ENCODE results near the gene TIMP3.

TIMP3 gene

DNA sequence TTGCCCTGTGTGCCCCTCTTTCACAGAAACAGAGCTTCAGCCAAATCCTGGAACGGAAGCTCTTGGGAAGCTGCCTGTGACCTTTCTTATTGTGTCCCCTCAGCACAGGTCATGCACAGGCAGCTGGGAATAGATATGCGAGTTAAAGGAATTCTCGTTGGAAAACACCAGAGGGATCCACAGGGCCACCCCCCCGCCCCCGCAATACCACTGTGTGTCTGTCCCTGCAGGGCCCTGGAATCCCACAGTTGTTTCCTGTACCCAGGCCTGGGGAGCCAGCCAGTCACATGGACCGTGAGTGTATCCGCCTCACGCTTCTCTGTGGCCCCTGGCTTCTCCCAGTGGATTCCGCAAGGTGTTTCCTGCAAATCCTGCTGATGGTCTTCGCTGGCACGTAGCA lies 29.0 kb downstream of the TIMP3 start:
- no peak for DNase-seq (ENCODE audit: low read depth)

DNA sequence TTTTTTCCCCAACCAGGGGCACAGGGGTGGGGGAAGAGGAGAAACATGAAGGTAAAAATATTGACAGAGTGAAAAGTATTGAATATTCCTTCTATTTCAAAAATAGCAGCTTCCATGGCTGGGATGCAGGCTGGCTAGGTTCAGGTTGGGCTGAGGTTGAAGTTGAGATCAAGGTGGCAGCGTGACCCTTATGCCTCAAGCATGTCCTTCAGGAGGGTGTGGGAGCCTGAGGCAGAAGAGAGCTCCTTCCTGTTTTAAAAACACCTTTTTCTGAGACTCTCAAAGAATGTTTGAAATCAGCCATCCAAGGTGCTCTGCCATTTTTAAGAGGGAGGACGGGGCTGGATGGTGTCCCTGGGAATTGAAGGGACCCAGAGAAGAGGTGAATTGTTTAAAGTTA lies 29.5 kb downstream of the TIMP3 start:
- no peak for DNase-seq (ENCODE audit: low read depth)

DNA sequence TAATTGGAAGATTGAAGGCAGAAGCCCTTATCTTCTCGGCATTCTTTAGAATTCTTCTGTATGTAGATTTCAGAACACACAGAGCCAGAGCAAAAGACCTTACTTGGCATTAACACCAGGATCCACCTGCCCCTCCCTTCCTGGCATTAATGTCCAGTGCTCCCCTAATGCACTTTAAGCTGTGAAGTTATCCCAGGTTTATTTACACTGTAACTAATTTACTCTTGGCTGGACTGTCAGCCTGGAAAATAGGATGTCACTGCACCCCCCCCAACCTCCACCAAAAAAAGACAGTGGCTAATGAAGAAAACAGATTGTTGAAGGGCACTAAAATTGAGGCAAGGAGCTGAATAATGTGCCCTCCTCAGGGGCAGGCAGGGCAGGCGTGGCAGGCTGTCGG lies 30.1 kb downstream of the TIMP3 start:
- DNase-seq (ENCODE audit: low read depth) = no peak

DNA sequence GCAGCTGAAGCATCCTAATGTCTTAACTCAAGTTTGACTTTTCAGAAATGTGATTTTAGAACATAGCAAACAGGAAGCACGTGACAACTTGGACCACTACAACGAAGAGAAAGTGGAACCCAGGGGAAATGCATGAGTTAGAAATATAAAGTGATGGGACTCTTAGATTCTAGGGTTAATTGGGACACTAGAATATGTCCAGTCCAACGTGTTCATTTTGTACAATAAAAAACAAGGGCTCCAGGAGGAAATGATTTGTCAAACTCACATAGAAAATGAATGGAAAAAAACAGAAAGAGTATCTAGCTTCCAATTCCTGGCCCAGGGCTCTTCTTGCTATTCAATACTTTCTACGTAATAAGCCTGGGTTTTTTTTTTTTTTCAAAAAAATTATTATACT lies 30.7 kb downstream of the TIMP3 start:
- no peak for DNase-seq (ENCODE audit: low read depth)

DNA sequence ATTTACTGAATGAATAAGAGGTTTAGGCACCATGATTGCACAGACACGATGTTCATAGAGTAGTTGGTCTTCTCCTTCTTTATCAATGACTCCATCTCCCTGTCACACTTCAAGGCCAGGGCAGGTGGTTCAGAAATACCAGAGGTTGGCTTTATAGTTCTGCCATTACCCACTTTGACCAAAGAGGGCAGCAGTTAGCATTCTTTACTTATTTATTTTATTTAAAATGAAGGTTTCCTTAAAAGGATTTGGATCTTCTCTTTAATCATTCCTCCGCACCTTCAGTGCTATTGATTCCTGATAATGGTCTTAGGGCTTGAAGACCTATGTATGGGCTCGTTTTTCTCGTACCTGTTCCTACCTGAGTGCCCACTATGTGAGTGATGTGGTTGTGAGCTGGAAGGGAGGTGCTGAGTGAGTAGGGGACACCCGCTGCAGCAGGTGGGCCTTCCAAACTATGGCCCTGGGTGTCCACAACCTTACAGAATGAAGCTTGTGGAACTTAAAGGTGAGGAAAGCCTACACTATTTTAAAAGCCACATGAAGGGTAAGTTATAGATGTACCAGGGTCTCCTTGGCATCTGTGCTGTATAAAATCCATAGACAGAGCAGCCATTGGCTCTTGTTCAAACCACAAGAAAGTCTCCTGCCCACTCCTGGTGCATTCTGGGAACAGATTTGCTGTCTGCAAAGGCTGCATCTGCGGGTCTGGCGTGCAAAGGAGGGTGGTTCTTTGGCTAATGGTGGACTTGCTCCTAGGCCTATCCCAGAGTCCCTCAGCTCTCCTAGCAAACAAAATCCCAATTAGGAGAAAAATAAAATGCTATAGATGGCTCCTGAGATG lies 35.0 kb downstream of the TIMP3 start:
- DNase-seq (ENCODE audit: low read depth) = no peak

DNA sequence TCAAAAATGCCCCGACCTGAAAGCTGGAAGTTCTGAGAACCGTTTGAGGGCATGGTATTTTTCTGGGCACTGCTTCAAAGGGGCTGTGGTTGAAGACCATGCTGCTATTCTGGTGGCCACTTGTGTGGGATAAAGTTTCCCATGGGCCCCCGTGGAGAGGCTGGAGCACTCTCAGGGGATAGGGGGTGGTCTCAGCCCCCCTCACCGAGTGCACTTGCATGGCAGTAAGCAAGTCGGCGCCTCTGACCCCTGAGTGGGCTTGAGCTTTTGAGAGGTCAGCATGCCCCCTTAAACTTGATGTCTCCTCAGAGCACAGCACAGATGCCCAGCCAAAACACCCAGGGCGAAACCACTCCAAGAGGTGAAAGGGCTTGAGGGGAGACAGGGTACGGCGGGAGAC lies 35.6 kb downstream of the TIMP3 start:
- no peak for DNase-seq (ENCODE audit: low read depth)

DNA sequence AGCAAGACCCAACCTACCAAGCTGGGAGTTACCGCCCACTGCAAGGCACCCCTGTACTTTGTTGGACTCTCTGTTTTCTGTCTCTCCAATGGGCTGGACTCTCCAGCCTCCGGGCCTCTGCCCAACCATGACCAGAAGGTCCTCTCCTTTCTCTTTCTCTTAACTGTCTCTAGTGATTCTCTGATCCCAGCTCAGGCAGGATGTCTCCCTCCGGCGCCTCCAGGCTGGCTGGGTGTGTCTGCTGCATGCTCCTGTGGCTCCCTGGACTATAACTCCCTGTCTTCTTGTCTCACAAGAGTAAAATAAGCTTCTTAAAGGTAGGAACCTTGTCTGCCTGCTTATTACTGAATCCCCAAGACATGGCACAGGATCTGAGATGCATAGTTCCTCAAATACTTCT lies 36.3 kb downstream of the TIMP3 start:
- no peak for DNase-seq (ENCODE audit: low read depth)

DNA sequence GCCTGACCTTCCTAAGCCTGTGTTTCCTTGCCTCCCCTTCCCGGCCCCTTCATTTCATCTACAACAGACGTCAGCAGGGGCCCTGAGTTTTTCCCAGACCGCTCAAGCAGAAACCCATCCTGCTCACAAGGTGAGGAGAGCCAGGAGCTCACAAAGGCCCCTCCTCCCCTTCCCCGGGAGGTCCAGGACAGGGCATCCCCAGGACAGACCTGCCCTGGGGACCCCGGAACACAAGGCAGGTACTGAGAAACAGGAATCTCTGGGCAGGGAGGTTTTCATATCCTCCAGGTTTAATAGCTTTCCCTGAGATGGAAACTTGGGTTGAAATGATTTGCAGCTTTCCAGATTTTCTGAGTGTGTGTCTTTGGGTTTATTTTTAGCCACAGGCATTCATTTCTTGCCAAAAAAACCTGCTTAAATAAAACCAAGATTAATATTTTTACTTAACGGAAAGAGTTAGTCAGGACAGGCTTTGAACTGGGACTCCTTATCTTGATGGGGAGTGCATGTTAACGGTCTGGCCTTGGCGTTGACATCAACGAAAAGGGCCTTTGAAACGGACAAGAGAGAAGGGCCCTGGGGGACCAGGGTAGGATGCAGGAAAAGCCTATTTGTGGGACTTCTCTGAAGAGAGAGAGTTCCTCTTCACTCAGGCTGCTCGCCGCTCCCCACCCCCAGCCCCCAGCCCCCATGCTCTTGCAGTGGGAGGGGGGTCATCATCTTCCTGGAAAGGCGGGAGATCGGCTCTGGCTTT lies 38.5 kb downstream of the TIMP3 start:
- DNase-seq (ENCODE audit: low read depth) = no peak

DNA sequence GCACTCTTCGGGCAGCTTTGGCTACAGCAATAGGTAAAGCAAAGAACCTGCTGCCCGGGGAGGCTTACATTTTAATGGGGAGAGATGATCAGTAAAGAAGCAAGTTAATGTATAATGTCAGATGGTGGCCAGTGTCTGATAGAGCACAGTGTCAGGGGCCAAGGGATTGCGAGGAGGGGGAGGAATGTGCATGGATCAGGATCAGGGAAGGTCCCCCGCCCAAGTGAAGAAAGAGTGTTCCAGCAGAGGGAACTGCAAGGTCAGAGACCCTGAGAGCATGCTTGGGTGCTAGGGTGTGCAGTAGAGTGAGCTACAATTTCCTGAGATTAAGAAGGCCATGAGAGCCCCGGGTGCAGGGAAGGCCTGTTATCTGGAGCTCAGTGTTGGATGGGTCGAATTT lies 39.7 kb downstream of the TIMP3 start:
- DNase-seq (ENCODE audit: low read depth) = no peak

DNA sequence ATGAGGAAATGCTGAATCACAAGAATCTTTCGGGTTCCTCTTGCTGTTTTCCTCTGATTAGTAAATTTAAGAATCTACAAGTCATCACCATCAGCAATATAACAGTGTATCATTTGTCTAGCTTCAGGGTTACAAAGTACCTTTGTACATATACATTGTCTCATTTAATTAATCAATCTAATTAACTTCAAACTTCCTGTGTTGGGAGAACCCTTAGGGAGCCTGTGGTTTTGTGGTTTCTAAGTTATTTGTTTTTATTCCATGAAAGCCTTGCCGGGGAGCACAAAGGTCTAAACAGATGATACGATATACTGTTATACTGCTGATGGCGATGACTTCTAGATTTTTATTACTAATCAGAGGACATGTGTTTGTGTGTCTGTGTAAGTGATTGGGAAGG lies 41.0 kb downstream of the TIMP3 start:
- no peak for DNase-seq (ENCODE audit: low read depth)

DNA sequence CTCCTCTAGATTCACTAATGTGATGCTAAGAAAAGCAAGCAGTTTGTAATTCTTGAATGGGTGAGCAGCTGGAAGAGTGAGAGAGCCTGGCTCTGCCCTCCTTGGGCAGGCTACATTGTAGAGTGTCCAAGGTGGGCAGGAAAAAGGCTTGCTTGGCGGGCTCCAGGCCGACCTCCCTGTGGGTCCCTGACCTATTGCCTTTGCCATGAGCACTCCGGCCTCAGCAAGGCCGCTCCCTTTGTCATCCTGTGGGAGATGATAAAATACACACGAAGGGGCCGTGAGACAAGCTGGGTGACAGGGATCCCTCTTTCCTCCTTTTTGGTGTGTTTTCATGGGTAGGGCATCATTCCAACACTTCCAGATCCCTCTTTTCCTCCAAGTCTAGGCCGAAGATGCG lies 41.8 kb downstream of the TIMP3 start:
- DNase-seq (ENCODE audit: low read depth) = no peak

DNA sequence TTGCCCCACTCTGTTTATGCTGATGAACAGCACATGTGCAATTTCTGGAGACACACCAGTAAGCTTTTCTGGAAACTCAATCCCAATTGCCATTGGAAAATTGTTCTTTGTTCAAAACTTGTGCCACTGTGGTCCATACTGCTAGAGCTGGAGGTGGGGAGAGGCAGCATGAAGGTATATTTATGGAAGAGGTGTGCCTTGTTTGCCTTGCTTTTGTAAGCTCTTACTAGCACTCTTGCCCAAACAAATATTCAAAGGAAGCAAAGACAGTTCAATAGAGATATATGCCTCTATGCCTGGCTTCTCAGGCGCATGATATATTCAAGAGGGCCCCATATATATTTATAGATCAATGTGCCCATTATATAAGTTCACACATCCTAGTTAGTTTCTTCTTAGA lies 42.7 kb downstream of the TIMP3 start:
- no peak for DNase-seq (ENCODE audit: low read depth)

DNA sequence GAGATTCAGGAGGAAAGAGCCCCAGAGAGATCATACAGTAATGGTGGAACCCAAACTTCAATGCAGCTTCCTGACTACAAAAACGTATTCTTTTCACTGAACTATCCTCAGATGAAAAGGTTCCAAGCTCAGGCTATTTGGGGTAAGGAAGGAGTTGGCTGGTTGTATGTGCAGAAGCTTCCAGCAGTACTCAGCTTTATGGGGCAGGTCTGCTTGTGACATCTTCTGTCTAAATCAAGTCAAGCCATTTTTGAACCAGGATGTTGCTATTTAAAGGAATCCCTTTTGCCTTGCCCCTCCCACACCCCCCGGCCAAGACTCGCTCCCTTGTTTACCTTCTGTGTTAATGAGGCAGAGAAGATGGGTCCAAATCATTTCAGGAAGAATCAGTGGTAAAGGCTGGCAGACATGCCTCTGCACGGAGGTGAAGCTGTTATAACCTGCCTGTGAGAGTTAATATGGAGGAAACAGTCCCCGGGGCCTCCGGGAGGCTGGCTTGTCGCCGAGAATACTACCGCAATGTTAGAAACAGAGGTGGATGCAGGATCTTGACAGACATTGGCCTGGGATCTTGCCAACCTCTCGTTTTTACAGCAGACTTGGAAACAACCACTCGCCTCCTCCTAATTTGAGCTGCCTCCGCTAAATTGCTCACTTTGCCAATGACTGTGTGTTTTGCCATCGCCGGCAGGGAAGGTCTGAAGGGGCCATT lies 45.4 kb downstream of the TIMP3 start:
- DNase-seq (ENCODE audit: low read depth) = no peak

DNA sequence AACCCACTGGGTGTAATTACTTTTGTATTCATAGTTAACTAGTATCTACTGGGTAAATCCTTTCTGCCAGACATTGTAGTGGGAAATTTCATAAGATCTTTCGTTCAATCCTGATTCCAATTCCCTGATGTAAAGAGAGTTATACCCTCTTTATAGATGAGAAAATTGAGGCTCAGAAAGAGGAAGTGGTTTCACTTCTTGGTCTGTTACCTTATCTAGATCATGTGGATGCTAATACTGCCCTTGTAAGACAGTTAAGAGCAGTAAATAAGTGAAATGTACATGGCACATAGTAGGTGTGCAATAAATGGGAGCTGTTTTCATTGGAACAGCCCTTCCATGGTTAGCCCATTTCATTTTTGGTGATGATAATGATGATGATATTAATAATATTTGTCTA lies 46.7 kb downstream of the TIMP3 start:
- DNase-seq (ENCODE audit: low read depth) = no peak

DNA sequence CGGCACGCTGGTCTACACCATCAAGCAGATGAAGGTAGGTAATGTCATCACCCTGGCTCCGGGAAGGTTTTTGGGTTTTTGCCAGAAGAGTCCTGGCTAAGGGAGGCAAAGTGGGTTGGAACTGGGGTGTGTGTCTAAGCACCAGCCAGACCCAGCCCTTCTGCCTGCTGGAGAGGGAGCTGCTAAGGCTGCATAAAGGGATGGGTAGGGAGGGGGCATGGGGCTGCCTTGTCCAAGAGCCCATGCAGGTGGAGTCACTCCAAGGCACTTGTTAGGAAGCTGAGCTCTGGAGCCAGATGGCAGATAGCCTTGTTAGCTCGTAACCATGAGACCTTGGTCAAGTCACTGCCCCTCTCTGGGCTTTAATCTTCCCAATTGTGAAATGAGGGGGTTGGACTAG lies 48.0 kb downstream of the TIMP3 start:
- DNase-seq (ENCODE audit: low read depth) = no peak

DNA sequence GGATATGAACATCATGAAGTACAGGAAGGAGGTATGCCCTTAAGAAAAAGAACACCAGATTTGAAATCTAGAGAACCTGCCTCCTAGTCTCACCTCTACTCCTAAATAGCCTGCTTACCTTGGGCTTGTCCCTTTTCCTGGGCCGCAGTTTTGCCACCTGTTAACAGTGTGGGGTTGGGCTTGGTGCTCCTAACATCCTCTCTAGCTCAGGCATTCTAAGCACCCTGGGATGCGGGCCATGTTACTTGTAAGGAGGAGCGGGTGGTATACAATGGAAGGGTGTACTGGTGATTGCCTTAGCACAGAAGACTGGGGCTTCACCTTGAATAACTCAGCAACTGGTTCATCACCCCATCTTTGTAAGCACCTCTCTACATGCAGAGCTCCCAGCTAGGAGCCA lies 48.7 kb downstream of the TIMP3 start:
- no peak for DNase-seq (ENCODE audit: low read depth)

DNA sequence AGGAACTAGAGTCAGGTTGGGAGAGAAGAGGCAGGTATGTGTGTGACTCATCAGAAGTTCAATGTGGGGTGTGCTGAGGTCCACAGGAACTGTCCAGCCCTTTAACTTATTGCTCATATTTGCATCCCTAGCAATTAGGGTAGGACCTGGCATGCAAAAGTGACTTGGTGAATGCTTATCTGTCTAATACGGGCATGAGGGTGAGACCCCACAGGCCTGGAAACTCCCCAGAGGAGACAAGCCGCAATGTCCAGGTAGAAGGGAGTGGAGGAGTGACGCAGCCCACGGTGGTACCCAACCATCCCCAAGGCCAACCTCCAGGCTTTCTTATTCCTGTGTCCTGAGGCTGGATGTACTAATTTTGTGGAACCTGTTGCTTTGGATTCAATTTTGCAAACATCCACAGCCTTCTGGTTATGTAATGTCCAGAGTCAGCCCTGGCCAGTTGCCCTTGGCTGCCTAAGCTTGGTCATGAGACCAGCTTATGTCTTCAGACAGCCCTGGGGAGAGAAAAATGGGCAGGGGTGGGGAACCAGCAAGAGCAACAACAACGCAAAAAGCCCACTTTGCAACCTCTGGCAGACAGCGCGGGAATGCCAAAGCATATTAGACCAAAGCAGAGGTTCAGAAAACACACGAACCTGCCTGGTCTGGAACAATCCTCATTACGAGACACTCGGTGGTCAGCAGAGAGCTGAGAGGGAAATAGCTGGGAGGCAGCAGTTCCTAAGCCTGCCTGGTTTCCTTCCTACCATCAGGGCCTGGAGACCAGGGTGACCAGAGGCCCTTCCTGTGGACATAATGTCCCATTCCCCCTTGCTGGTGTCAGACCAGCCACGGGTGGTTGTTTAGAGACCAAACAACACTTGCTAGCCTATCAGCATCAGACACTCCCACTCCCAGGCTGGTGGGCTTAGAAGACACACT lies 49.3 kb downstream of the TIMP3 start:
- DNase-seq (ENCODE audit: low read depth) = no peak

DNA sequence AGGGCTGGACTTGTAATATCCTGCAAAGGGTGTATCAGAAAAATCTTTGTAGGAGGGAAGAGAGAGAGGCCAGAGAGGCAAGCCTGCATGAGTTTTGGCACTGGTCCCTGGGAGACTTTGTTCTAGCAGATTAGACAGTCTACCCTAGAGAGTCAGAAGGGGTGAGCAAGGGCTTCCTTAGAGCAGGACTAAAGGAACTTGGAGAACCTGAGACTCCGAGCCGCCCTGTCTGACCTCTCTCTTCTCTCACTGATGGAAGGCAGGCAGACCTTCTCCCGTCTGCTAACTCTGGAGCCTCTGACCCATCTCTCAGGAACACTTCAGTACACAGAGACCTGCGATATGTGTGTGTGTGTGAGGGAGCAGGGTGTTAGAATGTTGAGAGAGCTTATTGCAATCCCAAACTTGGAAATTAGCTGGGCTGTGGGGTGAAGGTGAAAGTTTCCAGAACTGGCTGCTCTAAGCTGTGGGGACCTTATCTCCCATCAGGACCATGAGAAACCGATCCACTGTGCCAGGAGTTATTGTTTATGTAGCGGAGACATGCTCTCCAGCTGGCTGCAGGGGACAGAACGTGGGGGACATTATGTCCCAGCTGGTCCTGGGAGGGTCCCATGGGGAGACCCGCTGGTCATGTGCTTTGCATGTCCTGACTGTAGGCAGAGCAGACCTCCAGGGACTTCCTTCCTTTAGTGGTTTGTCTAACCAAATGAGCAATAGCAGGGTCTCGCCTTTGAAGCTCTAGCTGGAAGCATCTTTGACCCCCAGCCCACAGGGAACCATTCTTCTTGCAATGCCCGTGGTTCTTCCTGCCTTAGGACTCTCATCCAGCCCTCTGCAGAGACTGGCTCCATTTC lies 51.1 kb downstream of the TIMP3 start:
- DNase-seq (ENCODE audit: low read depth) = no peak

DNA sequence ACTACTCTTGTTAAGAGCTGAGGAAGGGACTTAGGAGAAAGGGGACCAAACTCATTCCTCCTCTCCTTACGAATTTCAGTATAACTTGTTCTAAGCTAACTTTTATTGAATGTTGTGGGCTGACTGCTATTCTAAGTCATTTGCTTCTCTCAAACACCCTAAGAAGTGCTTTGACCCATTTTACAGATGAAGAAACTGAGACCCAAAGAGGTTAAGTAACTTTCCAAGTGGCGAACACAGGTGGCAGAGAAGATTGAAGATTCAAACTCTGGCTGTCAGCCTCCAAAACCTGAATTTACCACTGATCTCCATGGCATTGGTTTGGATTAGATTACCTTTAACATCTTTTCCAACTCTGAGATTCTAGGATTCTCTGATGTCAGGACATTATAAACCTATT lies 52.2 kb downstream of the TIMP3 start:
- no peak for DNase-seq (ENCODE audit: low read depth)

DNA sequence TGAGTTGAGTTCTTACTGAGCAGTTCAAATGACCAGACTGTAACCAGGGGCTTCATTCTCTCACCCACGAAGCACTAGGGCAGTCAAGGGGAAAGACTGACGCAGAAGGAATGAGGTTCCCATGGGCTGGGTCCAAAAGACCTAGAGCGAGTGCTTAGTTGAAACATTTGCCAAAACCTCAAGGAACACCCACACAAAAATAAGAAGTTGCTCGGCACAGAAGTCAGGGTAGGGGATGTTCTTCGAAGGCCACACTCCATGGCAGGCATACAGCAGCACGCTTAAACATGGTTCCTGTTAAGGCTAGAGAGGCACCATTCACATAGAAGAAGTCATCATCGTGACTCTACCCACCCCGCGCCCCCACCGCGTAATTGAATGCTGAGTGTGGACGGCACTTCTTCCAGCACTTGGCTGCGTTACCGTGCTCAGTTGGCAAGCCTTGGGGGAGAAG lies 52.9 kb downstream of the TIMP3 start:
- no peak for DNase-seq (ENCODE audit: low read depth)
